Prostate gland (tissue), 2 donors: Measurements from ENCODE around the gene PP2D1.

Experiments
- CTCF ChIP-seq, 4 experiments: fragments of 200-600 bp in 2 of 4; fragments of 450-650 bp in 2 of 4; sonication (generic) in 2 of 4; IDR thresholded peaks; 1 replicate in 3 of 4; 2 replicates in 1 of 4; pipeline ENCODE4 v1.5.1; 2016 to 2019; ENCODE audit warnings: antibody characterized with exemption in 4 of 4, mild to moderate bottlenecking in 2 of 4, moderate library complexity in 2 of 4
- POLR2AphosphoS5 ChIP-seq: sonication (generic); formaldehyde crosslinking; IDR thresholded peaks from one replicate; pipeline ENCODE4 v1.6.1; 2017; ENCODE audit warnings: antibody characterized with exemption

DNA sequence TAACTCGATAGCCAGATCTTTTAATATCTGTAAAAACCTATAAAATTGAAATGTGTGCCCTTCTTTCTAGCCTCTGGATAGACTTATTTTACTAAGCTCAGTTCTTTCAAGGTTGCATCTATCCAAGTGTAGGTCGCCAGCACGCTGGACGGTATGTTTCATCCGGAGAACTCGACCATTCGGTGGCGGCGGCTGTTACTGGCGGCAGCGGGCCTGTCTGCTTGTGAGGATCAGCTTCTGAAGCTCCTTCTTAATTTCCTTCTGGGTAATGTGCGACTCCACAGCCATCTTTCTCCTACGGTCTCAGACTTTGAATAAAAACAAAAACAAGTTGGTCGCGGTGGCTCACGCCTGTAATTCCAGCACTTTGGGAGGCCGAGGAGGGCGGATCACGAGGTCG lies 4.1 kb downstream of the PP2D1 start:
- no peak for TF ChIP-seq CTCF (IDR thresholded peaks at IDR 0.05)
- TF ChIP-seq POLR2AphosphoS5: no peak
